HS-27A (cell line): ENCODE measurements around the gene HOXC10.

ENCODE experiments used
- DNase-seq: peaks from one replicate; pipeline ENCODE4 v3.0.0-alpha.2; 2012; ENCODE audit warnings: low read depth, missing footprints

Gene HOXC10

GRCh38 chr12:54030442-54030801 is 45.5 kb downstream of the HOXC10 start:
- no peak for DNase-seq

DNA sequence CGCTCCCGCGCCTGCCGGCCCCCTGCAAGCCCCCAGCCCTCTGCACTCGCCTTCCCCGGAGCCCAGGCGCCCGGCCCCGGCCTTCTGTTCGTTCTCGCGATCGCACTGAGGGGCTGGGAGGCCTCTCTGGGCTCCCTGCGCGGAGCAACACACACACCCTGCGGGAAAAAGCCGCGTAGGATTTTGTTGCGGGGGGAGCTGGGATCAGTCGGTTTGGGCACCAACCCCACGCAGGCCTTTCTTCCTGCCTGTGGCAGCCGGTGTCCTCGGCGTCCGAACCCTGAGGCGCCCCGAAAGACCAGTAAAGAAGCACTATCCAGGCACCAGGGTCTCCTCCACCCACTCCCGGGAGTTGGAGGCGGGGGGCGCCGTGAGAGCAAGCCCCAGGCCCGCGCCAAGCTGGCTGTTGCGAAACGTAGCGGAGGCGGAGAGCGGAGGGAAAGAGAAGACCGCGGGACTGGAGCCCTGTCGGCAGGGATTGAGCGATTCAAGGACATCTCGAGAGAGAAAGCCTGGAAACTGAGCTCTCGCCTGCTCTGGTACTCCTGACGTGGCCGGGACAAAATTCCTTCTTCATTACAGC is 46.0 kb downstream of the HOXC10 start:
- no peak for DNase-seq

GRCh38 chr12:54031480-54031879 is 46.5 kb downstream of the HOXC10 start:
- DNase-seq, result no peak

- no peak for DNase-seq
These were observed 47.2 kb downstream of the HOXC10 start for GRCh38 chr12:54032086-54032619.

DNA sequence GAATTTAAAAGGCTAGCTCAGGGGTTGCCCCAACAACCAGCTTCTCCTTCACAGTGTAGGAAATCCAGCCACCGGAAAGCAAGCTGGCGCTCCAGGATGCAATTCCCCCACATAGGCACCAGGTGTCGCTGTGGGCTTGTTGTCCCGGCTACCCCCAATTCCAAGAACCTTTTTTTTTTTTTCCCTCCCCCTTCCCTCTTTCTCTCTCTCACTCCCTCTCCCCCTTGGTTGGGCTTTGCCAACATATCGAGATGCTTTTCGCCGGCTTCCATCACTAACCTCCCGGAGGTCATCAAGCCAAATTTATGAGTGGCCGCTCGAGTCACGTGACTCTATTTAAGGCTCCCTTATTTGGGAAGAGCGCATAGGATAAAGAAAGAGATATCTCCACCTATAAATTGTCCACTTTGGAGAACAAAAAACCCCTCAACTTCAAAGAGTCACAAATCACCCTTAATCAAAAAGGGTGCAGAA is 47.7 kb downstream of the HOXC10 start, which contains the start of gene HOXC5:
TSS of gene HOXC5 (plus strand) at position 424 of the 474 bp plus-strand sequence. CDS start 73 bp downstream, outside the sequence.
- peak; percentile 64 for DNase-seq

DNA sequence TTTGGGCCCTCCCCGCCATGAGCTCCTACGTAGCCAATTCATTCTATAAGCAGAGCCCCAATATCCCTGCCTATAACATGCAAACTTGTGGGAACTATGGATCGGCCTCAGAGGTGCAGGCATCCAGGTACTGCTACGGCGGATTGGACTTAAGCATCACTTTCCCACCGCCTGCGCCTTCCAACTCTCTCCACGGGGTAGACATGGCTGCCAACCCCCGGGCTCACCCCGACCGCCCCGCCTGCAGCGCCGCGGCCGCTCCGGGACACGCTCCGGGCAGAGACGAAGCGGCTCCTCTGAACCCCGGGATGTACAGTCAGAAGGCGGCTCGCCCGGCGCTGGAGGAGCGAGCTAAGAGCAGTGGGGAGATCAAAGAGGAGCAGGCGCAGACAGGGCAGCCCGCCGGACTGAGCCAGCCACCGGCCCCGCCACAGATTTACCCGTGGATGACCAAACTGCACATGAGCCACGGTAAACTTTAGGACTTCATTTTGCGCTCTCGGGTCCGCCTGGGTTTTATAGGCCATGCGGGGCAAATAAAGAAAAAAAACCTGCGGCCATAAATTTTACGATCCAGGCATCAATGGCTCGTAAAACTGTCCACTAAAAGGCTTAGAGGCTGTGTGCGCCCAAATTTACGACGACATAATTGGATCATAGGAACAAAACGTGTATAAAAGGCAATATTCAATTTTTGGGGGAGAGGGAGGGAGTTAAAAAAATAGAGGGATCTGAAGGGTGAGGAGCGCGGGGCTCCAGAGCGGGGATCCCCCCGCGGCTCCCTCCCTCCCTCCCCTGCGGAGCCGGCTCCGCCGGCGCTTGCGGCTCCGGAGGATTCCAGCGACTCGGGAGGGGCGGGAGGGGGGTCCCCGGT is 48.4 kb downstream of the HOXC10 start:
- peak; percentile 14 for DNase-seq

- DNase-seq, result no peak
These were observed 49.2 kb downstream of the HOXC10 start for GRCh38 chr12:54033980-54034784.

GRCh38 chr12:54034785-54035310 is 49.9 kb downstream of the HOXC10 start:
- no peak for DNase-seq

GRCh38 chr12:54035568-54036264 is 50.8 kb downstream of the HOXC10 start:
- no peak for DNase-seq

GRCh38 chr12:54036620-54037359 is 51.8 kb downstream of the HOXC10 start:
- DNase-seq, result no peak

DNA sequence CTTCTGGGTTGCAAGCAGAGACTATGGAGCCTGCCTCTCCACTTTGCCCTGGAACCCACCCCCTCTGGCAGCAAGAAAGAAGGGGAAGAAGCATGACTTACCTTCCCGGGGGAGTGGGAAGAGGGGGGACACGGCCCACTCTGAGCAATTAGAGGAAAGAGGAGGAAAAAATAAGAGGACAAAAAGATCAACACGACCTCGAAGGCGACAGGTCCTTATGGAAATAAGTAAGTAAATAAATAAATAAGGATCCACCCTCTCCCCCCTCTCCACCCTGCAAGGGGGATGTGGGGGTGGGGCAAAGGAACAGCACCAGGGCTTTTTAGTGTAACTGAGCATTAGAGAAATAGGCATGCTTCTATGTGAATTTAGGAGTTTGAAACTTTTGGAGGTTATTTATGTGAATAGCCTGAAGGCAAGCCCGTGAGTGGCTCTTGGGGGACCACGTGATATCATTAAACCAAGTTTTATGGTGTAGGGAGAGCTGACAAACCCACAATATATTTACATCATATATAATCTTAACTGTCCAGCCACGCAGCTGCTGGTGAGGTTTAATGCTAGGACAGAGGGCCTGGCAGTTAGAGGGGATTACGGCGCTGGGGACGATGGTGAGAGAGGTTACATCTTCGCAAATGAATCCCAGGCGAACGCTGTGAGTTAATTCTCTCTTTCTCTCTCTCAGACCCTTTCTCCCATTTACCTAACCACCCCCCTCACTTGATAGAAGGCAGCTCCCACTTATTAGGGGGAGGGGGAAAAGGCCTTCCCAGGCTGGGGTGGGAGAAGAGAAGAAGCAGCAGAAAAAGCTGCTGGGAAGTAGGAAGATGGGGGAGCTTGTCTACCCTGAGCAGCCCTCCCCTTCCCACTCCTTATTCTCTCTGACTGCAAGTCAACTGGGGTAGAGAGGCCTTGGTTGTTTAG is 52.7 kb downstream of the HOXC10 start:
- DNase-seq, result no peak

DNA sequence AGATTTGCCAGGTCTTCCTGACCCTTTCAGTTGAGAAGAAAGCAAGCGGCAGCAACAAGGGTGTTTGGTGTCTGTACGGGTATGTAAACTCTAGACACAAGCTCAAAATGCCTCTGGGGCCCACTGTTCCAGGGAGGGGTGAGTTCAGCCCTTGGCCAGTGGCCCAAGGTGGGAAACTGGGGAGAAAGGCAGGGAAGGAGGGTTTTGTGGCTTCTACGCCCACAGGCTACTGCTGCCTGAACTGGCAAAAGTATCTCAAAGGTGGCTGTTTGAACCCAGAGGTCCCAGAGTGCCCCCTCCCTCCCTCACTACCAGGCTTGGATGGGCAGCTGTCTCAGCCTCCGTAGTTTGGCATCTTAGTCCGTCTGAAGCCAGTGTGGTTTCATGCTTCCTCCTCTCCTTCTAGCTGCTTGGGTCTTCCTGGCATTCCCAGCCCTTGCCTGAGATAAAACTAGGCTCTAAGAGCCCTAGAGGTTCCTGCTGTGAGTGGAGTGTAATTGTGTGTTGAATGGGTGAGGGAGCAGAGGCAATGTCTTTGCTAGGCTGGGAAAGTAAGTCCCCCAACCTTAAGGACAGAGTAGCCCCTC is 53.4 kb downstream of the HOXC10 start:
- no peak for DNase-seq

- DNase-seq, result no peak
These were observed 54.0 kb downstream of the HOXC10 start for GRCh38 chr12:54038871-54039414.

- DNase-seq, result no peak
These were observed 54.6 kb downstream of the HOXC10 start for GRCh38 chr12:54039417-54040147.
